Measurements from ENCODE around the gene RAB44.
A peak's percentile ranks its signal among the peaks of the same experiment; 100 is the strongest.

GRCh38 chr6:36765594-36766398 lies 68.2 kb downstream of the RAB44 start:
- TF ChIP-seq GATA2 (IDR thresholded peaks at IDR 0.05; ENCODE audit: low read depth, low read length) = peak; percentile 46; the same call in 1 of the 2 replicates
- TF ChIP-seq GATA3 (IDR thresholded peaks at IDR 0.05; ENCODE audit: low read depth, low read length) = no peak

Measured in SH-SY5Y (cell line).